SKM-1 treated with dmso at 0.1 percent for 144 hours (cell line): Measurements from ENCODE around the gene PLEKHO2.

Experiments used
- DNase-seq: peaks from one replicate; lab custom pipeline; 2025; ENCODE audit not compliant: unreplicated experiment; lab: John Stamatoyannopoulos, UW

The PLEKHO2 gene

DNA sequence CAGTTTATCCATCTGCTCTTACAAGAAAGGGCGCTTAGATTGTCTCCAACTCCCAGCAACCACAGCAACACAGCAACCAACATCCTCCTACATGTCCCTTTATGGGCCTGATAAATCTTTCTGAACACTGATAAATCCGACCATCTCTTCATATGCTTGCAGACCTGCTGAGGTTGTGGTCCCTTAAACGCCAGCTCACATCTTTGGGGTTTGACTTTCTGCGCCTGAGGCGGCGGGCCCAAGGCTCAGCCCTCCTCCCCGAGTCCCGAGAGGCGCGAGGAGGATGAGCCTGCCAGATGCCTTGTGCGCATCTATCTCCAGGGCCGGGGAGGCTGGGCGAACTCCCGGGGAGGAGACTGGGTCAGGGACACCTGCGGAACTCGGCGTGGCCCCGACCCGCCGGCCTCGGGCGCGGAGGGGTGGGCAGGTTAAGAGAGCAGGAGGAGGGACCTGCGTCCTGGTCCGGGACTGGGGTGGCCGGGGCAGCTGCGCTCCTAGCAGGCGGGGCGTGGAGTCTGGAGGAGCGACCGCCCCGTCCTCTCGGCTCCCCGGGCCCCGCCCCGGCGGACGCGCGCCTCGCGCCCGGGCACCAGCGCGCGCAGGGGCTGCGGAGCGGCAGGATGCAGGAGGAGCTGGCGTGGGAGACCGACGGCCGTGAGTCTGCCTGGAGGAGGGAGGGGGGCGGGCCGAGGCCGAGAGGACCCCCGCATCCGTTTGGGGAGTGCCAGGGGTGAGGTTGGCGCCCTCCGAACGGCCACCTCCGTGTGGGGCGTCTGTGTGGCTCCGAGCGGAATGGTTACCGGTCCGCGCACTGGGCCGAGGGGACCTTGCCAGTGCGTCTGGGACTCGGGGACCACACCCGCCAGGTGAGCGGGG is 69.8 kb downstream of the PLEKHO2 start, which contains the start of gene ANKDD1A:
ANKDD1A (plus strand) TSS at position 592 of the 876 bp plus-strand sequence; CDS start at position 621, 29 bp downstream.
- no peak for DNase-seq

- no peak for DNase-seq
Observed at GRCh38 chr15:64912379-64913325, 70.9 kb downstream of the PLEKHO2 start.

DNA sequence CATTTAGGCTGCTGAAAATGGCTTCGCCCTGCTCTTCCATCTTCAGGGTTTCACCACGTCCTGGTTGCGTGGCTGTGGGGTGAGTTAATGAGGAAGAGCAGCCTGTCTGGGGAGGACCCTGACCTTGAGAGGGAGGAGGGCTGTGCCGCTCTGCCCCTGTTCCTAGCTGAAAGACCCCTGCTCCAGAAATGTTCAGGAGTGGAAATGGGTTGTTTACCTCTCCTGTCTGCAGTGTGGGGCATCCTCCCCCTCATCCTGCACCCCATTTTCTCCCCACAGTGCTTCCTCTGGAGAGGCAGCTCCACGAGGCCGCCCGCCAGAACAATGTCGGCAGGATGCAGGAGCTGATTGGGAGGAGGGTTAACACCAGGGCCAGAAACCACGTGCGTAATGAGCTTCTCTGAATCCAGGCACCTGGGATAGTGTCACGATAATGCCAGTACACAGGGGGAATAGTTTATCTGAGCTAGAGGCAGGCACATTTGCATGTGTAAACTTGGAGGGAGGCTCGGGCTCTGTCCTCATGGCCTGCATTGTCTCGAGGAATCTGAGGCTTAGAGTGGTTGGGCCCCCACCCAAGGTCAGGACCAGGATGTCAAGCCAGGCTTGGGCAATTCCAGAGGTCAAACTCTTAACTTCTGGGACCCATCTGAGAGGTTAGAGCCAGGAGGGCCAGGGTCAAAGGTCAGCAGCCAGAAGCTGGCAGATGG is 74.0 kb downstream of the PLEKHO2 start:
- DNase-seq = no peak

GRCh38 chr15:64916365-64916764 is 74.7 kb downstream of the PLEKHO2 start:
- DNase-seq = no peak

DNA sequence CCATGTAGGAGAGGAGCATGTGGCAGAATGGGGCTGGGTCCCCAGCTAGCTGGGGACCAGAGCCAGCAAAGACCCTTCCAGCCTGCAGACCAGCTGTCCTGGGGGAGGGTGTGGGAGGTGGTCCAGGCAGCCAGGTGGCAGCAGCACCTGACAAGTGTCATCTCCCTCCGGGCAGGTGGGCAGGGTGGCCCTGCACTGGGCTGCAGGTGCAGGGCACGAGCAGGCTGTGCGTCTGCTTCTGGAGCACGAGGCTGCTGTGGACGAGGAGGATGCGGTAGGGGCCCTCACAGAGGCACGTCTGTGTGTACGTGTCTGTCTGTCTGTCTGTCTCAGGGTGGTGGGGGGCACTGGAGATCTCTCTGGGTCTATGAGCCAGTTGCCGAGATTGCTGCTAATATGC is 75.5 kb downstream of the PLEKHO2 start:
- no peak for DNase-seq
